ENCODE results near the gene MMP15.

- TF ChIP-seq, protein P1, sequence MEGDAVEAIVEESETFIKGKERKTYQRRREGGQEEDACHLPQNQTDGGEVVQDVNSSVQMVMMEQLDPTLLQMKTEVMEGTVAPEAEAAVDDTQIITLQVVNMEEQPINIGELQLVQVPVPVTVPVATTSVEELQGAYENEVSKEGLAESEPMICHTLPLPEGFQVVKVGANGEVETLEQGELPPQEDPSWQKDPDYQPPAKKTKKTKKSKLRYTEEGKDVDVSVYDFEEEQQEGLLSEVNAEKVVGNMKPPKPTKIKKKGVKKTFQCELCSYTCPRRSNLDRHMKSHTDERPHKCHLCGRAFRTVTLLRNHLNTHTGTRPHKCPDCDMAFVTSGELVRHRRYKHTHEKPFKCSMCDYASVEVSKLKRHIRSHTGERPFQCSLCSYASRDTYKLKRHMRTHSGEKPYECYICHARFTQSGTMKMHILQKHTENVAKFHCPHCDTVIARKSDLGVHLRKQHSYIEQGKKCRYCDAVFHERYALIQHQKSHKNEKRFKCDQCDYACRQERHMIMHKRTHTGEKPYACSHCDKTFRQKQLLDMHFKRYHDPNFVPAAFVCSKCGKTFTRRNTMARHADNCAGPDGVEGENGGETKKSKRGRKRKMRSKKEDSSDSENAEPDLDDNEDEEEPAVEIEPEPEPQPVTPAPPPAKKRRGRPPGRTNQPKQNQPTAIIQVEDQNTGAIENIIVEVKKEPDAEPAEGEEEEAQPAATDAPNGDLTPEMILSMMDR (IDR thresholded peaks at IDR 0.05): no peak
- TF ChIP-seq POLR2A (IDR thresholded peaks at IDR 0.05): peak in 2 of 3 donors; percentile 51 to 64
These were observed 836 bp upstream of the MMP15 start for GRCh38 chr16:58024486-58025350.
